Thyroid gland (tissue), 4 donors: ENCODE measurements around the gene ARID4B. TPM values are rescaled to one million over a fixed set of nuclear protein-coding genes. Genes with fewer than 3 reads are reported as not detected.
"Not testable (repeated sequence)": the region's sequence is repeated elsewhere in the genome, so short reads cannot be mapped to it uniquely, and the experiment has no call there.

ENCODE experiments used
- DNase-seq, 2 donors: peaks; one replicate each; pipeline ENCODE4 v3.0.0-alpha.2; 2019
- H3K27ac ChIP-seq, 3 donors: fragments of 200-600 bp; sonication (generic); 1 replicate in 2 of 3; 2 replicates in 1 of 3; pipeline ENCODE4 v1.5.1; 2016 to 2019; ENCODE audit warnings: mild to moderate bottlenecking in 1 of 3, moderate library complexity in 1 of 3
- H3K27me3 ChIP-seq: fragments of 200-600 bp; sonication (generic); one replicate; pipeline ENCODE4 v1.5.1; 2019
- H3K36me3 ChIP-seq, 2 donors: fragments of 200-600 bp; sonication (generic); one replicate each; pipeline ENCODE4 v1.5.1; 2016 to 2019
- H3K4me1 ChIP-seq, 2 donors: fragments of 200-600 bp; sonication (generic); one replicate each; pipeline ENCODE4 v1.5.1; 2017 to 2019
- H3K4me3 ChIP-seq, 3 donors: fragments of 200-600 bp; sonication (generic); replicated peaks in 1 of 3; 1 replicate in 2 of 3; 2 replicates in 1 of 3; pipeline ENCODE4 v1.5.1; 2016; ENCODE audit warnings: mild to moderate bottlenecking in 1 of 3
- H3K9me3 ChIP-seq: fragments of 200-600 bp; sonication (generic); one replicate; pipeline ENCODE4 v1.5.1; 2017
- CTCF ChIP-seq, 6 experiments: fragments of 200-600 bp in 3 of 6; fragments of 450-650 bp in 3 of 6; sonication (generic) in 3 of 6; IDR thresholded peaks; one replicate each; pipeline ENCODE4 v1.5.1; 2016 to 2019; ENCODE audit warnings: antibody characterized with exemption in 6 of 6, mild to moderate bottlenecking in 2 of 6, inconsistent platforms in 1 of 6, moderate library complexity in 1 of 6
- POLR2A ChIP-seq, 2 donors: fragments of 450-650 bp; IDR thresholded peaks; one replicate each; pipeline ENCODE4 v1.6.1; 2017; ENCODE audit warnings: antibody characterized with exemption in 2 of 2, mild to moderate bottlenecking in 2 of 2, moderate library complexity in 1 of 2
- WGBS, 2 donors: methylation state at CpG; one replicate each; pipeline ENCODE4 v1.1.5; 2017; 5-methylcytosine and 5-hydroxymethylcytosine counted together
- intact Hi-C: fragments of 100-400 bp; cut with DNase I; formaldehyde crosslinking; loops from one replicate; pipeline ENCODE4 v1.15.1; 2023
- total RNA-seq, 4 donors: library from RNA; depleted of rRNA; stranded (reverse); fragments of >200 nt; gene quantifications; one replicate each; pipeline ENCODE4 v1.2.3, GENCODE V29; 2016

The ARID4B gene
- total RNA-seq, 4 donors from 2014 or later: 49.0 to 65.4 (median 52.5) TPM

GRCh38 chr1:235205687-235206086, 122.3 kb downstream of the ARID4B start:
- H3K9me3 ChIP-seq: no peaks in the 10 kb centered on the region
- no peak overlapping the region for H3K27ac ChIP-seq
- H3K4me3 ChIP-seq: no peak overlapping the region
- H3K4me1 ChIP-seq: no peaks in the 10 kb centered on the region
- H3K36me3 ChIP-seq: peaks cover 0 to 4% of the 10 kb centered on the region in 2 donors
- no peak for DNase-seq
- WGBS, 2 donors: 96 to 98% methylated on average over 3 of the region's 3 CpGs
- H3K27me3 ChIP-seq: no peaks in the 10 kb centered on the region
- intact Hi-C loops: no loop called here
- TF ChIP-seq POLR2A (IDR thresholded peaks at IDR 0.05) (no peak), CTCF (IDR thresholded peaks at IDR 0.05) (no peak)

GRCh38 chr1:235203428-235203827, 124.6 kb downstream of the ARID4B start:
- Histone ChIP-seq H3K36me3 (no peaks in the 10 kb centered on the region), H3K4me3 (no peak overlapping the region), H3K9me3 (no peaks in the 10 kb centered on the region), H3K4me1 (peaks cover 0 to 9% of the 10 kb centered on the region in 2 donors), H3K27me3 (no peaks in the 10 kb centered on the region), H3K27ac (no peak overlapping the region)
- 94 to 97% methylated on average over 1 of the region's 1 CpG for WGBS, 2 donors
- intact Hi-C loops: no loop called here
- no peak for DNase-seq
- TF ChIP-seq POLR2A (IDR thresholded peaks at IDR 0.05) (no peak), CTCF (IDR thresholded peaks at IDR 0.05) (no peak)

GRCh38 chr1:235202447-235202846, 125.5 kb downstream of the ARID4B start:
- H3K36me3 ChIP-seq, intact Hi-C loops, H3K4me3 ChIP-seq, DNase-seq, H3K4me1 ChIP-seq, H3K9me3 ChIP-seq, H3K27ac ChIP-seq, H3K27me3 ChIP-seq: not testable (repeated sequence)
- WGBS, 2 donors: 96 to 97% methylated on average over 5 of the region's 5 CpGs

GRCh38 chr1:235199441-235199840, 128.5 kb downstream of the ARID4B start:
- intact Hi-C loops: no loop called here
- peak; percentile 15 to 22 for DNase-seq
- no peak overlapping the region for H3K4me3 ChIP-seq
- peaks cover 0 to 5% of the 10 kb centered on the region in 2 donors for H3K36me3 ChIP-seq
- peak in 4 of 6 experiments; percentile 31 to 65 (median 52) for TF ChIP-seq CTCF (IDR thresholded peaks at IDR 0.05)
- no peak for TF ChIP-seq POLR2A (IDR thresholded peaks at IDR 0.05)
- no peaks in the 10 kb centered on the region for H3K27me3 ChIP-seq
- H3K4me1 ChIP-seq: peaks cover 0 to 9% of the 10 kb centered on the region in 2 donors
- H3K9me3 ChIP-seq: no peaks in the 10 kb centered on the region
- H3K27ac ChIP-seq: peak overlapping the region in 2 of 3 donors; percentile 26 to 47
- 24 to 30% methylated on average over 6 of the region's 6 CpGs for WGBS, 2 donors

- TF ChIP-seq CTCF (IDR thresholded peaks at IDR 0.05) (no peak), POLR2A (IDR thresholded peaks at IDR 0.05) (no peak)
- no peak overlapping the region for H3K27ac ChIP-seq
- no peak overlapping the region for H3K4me3 ChIP-seq
- no peaks in the 10 kb centered on the region for H3K9me3 ChIP-seq
- peaks cover 11 to 14% of the 10 kb centered on the region in 2 donors for H3K36me3 ChIP-seq
- DNase-seq: no peak
- no peaks in the 10 kb centered on the region for H3K27me3 ChIP-seq
- peaks cover 0 to 2% of the 10 kb centered on the region in 2 donors for H3K4me1 ChIP-seq
- intact Hi-C loops: no loop called here
Observed at GRCh38 chr1:235190431-235190830, 137.5 kb downstream of the ARID4B start.

GRCh38 chr1:235187316-235187715, 140.7 kb downstream of the ARID4B start:
- TF ChIP-seq CTCF (IDR thresholded peaks at IDR 0.05) (no peak), POLR2A (IDR thresholded peaks at IDR 0.05) (no peak)
- H3K27me3 ChIP-seq: no peaks in the 10 kb centered on the region
- WGBS, 2 donors: 87 to 96% methylated on average over 4 of the region's 4 CpGs
- H3K4me3 ChIP-seq: no peak overlapping the region
- no peak overlapping the region for H3K27ac ChIP-seq
- intact Hi-C loops: no loop called here
- peaks cover 0 to 2% of the 10 kb centered on the region in 2 donors for H3K4me1 ChIP-seq
- peaks cover under 1 to 8% of the 10 kb centered on the region in 2 donors for H3K36me3 ChIP-seq
- DNase-seq: no peak
- no peaks in the 10 kb centered on the region for H3K9me3 ChIP-seq
